GM12872 (cell line): ENCODE data around the gene NRG2.

ENCODE experiments used
- TF ChIP-seq, protein P1 (sequence below): IDR thresholded peaks from 3 replicates; pipeline ENCODE4 v1.5.1; 2011; ENCODE audit warnings: low read depth, mild to moderate bottlenecking, low read length, moderate library complexity; ENCODE audit not compliant: insufficient read depth

The NRG2 gene

DNA sequence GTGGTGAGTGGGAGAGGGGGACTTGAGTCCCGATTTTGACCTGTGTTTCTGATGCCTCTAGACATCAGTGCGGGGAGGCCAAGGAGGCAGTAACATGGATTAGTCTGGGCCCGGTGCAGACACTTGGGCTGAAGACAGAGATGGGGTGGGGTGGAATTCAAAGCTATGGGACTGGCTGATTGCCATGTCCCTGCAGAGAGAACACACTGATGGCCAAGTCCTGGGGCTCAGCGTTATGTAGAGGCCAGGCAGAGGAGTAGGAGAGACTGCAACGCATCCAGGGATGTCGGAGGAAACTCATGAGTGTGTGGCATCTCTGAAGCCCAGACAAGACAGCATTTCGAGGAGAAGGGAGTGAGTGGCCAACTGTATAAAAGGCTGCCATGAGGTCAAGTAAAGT is 217.4 kb downstream of the NRG2 start:
- TF ChIP-seq, protein P1, sequence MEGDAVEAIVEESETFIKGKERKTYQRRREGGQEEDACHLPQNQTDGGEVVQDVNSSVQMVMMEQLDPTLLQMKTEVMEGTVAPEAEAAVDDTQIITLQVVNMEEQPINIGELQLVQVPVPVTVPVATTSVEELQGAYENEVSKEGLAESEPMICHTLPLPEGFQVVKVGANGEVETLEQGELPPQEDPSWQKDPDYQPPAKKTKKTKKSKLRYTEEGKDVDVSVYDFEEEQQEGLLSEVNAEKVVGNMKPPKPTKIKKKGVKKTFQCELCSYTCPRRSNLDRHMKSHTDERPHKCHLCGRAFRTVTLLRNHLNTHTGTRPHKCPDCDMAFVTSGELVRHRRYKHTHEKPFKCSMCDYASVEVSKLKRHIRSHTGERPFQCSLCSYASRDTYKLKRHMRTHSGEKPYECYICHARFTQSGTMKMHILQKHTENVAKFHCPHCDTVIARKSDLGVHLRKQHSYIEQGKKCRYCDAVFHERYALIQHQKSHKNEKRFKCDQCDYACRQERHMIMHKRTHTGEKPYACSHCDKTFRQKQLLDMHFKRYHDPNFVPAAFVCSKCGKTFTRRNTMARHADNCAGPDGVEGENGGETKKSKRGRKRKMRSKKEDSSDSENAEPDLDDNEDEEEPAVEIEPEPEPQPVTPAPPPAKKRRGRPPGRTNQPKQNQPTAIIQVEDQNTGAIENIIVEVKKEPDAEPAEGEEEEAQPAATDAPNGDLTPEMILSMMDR = no peak

GRCh38 chr5:139823757-139824355 is 219.2 kb downstream of the NRG2 start:
- TF ChIP-seq, protein P1 = no peak

DNA sequence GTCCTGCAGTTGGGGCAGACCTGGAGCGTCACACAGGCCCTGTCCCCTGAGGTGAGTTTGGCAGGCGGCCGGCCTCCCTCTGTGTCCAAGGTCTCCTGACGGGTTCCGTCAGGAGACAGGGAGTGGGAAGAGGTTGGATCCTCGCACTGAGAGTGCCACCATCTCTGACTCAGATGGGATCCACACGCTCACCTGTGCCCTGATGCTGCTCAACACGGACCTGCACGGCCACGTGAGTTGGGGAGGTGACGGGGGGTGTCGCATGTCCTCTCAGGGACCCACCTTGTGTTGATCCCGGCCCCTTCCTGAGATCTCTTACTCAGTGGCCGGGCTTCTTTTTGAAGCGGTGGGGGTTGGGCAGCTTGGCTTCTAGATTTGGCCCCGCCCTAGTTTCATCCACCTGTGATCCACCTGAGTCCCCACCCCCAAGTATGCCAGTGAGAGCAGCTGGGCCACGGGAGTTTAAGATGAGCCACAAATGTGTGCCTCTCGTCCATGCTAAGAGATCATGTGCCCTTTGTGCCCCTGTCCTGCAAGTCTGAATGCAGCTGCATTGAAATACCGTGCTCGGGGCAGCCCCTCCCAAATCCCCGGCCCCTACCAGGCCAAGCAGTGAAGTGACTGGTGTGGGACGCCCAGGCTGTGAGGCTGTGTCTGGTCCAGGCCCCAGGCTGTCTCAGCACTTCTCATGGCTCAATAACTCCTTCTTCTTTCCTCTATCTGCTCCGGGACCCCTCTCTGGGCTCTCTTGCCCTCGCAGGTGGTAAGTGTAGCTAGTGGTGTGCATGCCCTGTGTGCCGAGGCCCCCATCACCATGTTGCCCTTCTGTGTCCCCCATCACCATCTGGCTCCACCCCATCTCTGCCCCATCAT is 220.3 kb downstream of the NRG2 start:
- TF ChIP-seq, protein P1 = no peak

GRCh38 chr5:139821806-139822552 is 221.1 kb downstream of the NRG2 start:
- TF ChIP-seq, protein P1 = no peak

DNA sequence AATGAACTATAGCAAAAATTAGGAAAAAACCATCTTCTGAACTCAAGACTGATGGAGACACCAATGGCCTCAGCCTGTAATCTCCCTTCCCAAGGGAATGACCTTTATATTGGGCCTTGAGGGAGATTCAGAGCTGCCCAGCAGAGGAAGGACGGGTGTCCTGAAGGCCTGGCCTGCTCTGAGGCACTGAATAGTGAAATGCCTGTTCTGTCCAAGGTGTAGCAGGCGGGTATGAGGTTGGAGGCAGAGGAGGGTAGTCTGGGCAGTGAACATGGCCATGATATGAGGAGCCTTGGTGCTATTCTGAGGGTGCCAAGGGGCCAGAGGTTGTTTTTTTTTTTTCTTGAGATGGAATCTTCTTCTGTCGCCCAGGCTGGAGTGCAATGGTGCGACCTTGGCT is 222.5 kb downstream of the NRG2 start:
- TF ChIP-seq, protein P1 = no peak

DNA sequence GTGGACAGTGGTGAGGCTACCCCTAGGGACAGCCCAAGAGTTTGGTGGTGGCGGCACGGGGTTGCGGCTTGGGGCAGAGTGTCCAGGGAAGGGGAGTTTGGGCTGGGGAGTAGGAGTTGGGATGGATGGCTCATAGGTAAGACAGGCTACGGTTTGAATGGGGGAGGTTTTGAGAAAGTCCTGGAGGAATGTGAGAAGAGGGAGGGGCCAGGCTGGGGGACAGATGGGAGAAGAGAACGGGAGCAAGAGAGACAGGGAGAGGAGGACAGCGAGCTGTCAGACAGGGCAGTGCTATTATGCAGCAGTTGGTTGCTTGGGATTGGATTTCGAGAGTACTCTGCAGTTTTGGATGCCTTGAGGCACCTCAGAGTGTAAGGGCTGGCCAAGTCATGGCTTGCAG is 223.0 kb downstream of the NRG2 start:
- TF ChIP-seq, protein P1 = no peak

GRCh38 chr5:139817970-139818369 is 225.1 kb downstream of the NRG2 start:
- TF ChIP-seq, protein P1 = no peak
